CMK (cell line): ENCODE results near the gene FXR2.
"Not testable (repeated sequence)": the region's sequence is repeated elsewhere in the genome, so short reads cannot be mapped to it uniquely, and the experiment has no call there.

Source experiments
- DNase-seq: peaks from one replicate; pipeline ENCODE4 v3.0.0-alpha.2; 2010; ENCODE audit warnings: low read depth

The FXR2 gene

DNA sequence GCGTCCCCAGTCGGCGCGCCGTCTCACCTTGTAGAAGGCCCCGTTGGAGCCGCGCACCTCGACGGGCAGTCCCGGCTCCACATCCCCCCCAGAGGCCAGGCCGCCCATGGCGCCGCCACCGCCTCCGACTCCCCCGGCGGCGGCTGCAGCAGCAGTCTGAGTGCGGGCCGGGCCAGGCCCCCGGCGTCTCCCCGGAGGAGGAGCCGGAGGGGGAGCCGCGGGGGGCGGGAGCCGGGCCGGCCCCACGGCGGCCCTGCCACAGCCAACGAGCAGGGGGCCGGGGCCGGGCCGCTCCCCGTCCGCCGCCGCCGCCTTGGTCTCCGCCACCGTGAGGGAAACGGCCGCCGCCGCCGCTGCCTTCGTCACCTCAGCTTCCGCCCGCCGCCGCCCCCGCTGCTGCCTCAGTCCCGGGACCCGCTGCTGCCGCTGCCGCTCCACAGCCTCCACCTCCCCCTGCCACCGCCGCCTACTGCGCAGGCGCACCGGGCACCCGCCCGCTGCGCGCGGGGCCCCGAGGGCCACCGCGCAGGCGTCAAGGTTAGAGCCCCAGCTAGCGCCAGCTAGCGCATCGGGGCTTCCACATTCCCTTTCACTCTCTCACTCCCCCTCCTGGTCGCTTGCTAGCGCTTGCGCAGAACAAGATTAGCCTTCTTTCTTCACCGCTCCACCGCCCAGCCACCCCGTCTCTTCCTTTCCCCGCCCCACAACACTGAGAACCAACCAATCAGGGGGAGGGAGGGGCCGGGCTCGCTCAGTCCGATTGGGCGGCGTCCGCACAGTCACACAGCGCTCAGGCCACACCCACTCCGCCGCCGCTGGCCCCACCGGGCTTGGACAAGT is at the start of gene FXR2:
TSS of gene FXR2 (minus strand) at position 473 of the 840 bp plus-strand sequence. CDS start at position 108, 365 bp downstream.
- no peak for DNase-seq

DNA sequence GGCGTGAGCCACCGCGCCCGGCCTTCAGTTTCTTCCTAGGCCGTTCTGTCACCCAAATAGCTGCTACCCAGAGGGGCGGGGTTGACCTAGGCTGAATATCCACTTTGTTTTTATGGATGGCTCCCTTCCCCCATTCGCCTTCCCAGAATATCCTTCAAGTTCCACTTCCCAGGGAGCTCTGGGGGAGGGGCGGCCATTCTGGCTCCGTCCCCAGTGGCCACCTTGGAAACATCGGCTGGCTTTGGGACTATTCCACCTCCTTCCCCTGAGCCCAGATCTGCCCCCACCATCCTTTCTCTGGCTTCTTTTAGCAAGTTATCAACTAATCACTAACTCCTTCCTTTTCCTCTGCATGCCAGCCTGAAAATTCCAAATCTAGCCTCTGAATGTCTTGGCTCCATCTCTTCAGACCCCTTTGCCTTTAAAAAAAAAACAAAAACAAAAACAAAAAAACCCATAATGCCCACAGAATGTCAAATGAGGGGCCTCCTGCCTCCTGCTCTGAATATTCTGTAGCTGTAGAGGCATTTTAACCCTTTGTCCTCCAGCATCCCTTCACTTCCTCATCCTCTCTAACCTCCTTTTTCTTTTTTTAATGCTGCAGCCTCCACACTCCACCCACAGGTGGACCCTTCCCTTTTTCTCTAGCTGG is 42.4 kb upstream of the FXR2 start:
- DNase-seq: no peak

DNA sequence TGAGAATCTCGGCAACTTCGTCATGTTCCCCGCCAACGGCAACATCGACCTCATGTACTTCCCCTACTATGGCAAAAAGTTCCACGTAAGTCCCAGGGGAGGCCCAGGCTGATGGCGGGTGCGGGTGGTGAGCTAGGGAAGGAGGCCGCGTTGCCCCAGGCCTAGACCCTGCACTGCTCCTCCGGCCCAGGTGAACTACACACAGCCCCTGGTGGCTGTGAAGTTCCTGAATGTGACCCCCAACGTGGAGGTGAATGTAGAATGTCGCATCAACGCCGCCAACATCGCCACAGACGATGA is 40.8 kb upstream of the FXR2 start:
- no peak for DNase-seq

DNA sequence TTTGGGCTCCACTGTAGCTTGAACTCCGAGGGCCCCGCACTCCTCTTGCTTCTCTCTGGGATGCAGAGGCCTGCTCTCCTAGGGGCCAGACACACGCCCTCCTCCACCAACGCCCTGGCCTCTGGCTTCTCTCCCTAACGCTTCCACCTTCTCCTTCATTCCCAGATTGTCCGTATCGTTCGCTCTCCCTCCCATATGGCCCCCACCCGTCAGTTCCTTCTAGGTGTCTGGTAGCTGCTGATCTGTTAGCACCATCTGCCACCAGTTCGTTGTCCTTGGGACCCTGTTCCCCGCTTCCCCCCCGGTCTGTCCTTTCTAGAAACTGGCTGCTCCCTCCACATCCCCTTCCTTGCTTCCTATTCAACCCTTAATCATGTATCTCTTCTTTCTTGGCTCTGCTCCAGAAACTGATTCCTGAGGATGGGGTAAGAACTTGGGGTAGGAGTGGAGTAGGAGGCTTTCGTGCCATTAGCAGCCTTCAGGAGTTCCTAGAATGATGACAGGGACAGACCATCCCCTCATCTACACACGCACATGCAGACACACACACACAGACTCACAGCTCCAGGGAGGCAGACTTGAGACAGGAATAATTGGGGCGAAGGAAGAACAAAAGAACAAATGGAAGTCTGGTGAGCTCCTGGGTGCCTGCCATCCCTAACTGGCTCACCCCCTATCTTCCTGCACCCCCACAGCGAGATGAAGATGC is 40.3 kb upstream of the FXR2 start:
- DNase-seq: no peak

DNA sequence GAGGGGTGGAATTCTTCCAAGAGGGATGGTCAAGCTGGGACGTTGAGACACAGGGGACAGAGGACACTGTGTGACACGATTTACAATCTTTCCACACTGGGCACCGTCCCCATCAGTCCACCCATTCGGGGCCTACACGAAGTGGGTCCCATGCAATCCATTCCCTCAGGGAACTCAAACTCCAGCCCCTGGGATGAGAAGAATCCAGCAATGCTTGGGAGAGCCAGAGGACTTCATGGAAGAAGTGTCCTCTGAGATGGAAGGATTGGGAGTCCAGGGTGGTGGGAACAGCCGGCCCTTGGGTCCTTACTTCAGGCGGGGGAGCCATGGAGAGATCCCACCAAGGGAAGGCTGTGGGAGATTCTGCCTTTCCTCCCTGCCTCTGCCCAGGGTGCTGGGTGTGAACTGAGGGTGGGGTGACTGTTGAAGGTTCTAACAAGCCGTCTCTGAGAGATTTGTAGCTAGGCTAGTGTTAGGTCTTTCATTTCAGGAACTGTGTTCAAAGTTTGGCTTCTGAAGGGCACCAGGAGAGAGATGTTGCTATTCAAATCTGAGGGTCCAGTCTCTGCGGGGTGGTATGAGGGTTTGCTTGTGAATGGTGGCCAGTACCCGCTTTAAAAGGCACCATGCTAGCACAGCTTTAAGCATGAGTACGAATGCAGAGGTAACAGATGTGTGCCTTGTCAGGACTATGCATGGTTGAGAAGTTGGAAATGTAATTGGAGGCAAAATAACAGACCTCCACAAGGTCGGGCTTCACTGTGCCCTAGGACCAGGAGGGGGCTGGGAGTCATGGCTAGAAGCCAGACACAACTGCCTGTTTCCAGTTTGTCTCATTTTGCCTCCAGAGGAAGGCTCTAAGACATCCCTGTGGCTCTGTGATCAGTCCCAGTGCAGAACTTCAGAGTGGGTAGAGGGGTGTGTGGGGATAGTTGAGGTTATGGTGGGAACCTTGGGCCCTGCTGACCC is 38.0 kb upstream of the FXR2 start:
- DNase-seq: no peak

DNA sequence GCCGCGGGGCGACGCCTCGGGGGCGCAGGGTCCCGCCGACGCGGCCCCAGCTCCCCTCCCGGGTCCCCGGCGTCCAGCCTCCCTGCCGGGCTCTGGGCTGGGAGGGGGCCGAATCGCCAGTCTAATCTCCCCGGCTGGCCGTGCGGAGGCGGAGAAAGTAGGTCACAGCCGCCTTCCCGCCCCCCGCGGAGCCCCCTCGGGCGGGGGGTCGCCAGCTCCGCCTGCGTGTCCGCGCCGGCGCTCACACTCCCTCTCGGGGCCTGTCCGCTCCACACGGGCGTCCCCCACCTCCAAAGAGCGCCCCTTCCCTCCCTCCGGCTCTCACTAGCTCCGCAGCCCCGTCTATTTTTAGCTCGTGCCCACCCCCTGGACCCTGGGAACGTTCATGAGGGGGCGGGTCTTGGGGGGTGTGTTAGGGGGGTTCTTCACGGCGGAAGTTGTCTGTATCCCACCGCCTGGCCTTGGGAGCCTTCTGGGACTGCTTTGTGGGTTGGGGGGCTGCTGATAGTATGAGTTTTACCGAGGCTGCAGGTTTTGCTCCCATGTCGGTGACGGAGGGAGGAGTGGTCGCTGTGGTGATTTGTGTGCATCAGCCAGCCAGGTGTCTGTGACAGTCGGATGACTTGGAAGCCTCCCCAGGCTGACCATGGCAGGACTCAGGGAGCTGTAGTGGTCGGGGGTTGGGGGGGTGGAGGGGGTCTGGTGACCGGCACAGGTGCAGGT is 37.1 kb upstream of the FXR2 start:
- no peak for DNase-seq

DNA sequence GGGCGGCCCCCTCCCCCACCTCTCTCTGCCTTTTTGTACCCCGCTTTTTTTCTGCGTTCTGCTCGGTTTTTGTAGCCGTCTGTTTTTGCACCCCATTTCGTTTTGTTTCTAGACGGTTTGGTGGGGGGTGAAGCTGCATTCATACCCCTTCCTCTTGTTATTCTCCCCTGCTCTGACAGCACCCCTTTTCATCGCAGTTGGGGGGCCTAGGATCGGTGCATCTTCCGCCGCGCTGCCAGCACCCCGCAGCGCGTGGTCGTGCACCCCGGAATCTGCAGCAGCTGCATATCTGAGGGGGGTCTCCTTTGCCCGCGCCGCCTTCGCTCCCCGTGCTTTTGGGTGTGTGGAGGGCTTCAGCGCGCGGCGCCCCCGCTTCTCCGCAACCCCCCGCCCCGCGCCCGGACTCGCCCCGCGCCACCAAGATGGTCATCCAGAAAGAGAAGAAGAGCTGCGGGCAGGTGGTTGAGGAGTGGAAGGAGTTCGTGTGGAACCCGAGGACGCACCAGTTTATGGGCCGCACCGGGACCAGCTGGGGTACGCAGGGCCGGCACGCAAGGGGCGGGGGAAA is 36.5 kb upstream of the FXR2 start:
- no peak for DNase-seq

DNA sequence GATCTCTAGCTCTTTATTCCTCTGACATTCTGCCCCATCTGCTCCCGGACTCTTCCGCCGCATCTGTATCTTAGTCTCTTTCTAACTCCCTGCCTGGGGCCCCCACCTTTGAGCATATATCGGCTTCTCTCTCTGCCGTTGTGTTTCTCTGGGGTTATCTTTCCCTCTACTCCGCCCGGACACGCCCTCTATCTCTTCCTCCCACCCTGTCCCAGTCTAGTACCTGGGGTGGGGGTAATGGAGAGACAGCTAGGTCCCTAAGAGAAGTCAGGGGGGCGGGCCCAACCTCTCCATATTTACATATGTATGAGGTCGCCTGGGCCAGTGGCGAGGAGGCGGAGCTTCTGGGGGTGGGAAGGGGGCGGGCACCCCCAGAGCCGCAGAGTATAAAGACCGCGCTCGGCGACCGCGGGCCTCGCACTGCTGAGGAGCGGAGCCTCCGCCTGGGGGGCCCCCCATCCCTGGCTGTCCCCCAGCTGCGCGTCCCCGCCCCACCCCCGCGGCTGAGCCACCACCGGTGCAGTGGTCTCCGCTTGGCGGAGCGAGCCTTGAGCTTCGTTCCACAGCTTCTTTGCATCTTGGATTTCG is 35.9 kb upstream of the FXR2 start, which contains the start of gene ATP1B2:
TSS of gene ATP1B2 (plus strand) at position 418 of the 588 bp plus-strand sequence. CDS start 593 bp downstream, outside the sequence.
- DNase-seq: no peak

DNA sequence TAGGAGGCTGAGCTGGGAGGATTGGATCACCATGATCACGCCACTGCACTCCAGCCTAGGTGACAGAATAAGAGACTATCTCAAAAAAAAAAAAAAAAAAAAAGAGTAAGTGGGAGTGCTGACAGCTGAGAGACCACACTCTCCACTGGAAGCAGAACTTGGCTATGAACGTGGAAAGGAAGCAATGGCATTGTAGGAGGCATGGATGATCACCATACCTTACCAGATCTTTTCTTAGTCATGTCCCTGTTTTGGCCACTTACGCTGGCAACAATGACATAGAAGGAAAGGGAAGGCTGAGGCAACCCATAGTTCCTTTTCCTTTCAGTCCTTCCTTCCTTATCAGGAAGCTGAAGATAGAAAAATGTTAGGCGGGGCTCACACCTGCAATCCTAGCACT is 32.3 kb upstream of the FXR2 start:
- no peak for DNase-seq

DNA sequence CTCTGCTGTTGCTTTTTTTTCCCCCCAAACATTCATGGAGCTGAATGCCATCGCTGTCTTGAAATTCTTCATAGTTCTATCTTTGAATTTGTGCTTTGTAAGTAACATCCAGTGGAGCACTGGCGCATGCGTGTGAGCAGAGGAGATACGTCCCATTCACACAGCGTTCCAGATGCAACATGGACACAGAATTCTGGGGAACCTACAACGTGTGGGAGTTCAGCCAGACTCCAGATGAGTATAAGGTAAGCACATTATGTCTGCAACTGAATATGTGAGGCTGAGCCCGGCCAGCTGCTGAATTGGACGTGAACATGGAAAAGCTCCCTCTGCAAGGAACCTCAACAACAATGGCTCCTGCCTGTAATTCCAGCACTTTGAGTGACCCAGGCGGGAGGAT is 31.8 kb upstream of the FXR2 start:
- no peak for DNase-seq

DNA sequence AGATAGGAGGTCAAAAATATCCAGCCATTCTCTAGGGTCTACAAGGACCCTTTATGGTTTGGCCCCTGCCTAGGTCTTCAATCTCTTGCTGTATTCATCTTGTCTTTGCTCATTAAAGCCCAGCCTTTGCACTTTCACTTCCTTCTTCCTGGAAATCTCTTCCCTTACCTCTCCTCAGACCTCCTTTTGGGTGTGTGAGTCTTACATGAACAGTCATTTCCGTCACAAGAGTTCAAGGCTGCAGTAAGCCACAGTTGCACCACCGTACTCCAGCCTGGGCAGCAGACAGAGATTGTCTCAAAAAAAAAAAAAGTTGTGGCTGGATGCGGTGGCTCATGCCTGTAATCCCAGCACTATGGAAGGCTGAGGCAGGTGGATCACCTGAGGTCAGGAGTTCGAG is 30.1 kb upstream of the FXR2 start:
- DNase-seq: no peak

DNA sequence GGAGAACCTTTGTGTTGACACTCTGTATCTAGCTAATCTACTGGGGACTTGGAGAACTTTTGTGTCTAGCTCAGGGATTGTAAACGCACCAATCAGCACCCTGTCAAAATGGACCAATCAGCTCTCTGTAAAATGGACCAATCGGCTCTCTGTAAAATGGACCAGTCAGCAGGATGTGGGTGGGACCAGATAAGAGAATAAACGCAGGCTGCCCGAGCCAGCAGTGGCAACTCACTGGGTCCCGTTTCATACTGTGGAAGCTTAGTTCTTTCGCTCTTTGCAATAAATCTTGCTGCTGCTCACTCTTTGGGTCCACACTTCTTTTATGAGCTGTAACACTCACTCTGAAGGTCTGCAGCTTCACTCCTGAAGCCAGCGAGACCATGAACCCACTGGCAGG is 26.9 kb upstream of the FXR2 start:
- DNase-seq: not testable (repeated sequence)

DNA sequence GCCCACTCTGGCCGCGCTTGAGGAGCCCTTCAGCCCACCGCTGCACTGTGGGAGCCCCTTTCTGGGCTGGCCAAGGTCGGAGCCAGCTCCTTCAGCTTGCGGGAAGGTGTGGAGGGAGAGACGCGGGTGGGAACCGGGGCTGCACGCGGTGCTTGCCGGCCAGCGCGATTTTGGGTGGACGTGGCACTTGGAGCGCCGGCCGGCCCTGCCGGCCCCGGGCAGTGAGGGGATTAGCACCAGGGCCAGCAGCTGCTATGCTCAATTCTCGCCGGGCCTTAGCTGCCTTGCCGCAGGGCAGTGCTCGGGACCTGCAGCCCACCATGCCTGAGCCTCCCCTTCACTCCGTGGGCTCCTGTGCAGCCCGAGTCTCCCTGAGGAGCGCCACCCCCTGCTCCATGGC is 26.1 kb upstream of the FXR2 start:
- no peak for DNase-seq

DNA sequence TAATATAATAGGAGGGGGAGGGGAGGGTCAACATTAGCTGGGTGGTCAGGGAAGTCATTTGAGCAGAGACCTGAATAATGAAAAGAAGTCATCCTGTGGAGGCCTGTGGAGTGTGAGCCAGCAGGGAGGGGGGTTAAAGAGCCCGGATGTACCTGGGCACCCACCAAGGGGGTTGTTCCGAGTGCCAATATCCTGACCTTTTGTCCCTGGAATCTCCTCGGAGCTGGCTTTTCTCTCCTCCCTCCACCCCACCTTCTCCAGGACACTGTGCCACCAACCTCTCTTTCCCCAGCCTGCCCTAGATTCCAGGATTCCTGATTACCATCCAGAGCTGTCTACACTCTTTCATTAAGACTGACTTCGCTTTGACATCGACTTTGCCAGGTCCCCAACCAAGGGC is 21.5 kb upstream of the FXR2 start:
- DNase-seq: no peak

DNA sequence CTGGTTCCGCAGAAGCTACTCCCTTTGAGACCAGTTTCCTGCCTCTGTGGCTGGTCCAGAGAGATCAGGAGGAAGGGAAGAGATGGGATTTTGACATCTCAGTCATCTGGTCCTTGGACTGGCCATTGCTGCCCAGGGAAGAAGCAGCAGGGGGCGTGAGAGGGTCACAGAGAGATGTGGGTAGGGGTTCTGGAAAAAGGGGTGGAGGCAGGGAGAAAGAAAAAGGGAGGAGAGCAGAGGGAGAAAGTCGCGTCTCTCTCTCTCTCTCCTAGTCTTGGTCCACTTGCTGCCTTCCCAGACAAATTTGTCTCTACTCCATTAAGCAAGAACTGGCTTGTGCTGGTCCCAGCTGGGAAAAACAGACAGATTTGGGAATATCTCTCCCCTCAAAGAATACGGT is 19.7 kb upstream of the FXR2 start:
- DNase-seq: no peak

DNA sequence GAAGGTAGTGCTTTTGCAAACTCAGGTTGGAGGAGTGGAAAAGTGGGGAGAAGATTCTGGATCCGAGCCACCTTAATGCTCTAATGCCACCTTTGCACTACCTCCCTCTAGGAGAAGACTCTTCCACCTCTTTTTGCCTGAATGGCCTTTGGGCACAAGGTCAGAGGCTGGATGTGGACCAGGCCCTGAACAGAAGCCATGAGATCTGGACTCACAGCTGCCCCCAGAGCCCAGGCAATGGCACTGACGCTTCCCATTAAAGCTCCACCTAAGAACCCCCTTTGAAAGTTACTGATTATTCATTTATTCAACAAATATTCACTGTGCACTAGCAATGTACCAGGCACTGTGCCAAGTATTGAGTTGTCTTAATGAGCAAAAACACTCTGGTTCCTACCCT is 18.4 kb upstream of the FXR2 start:
- no peak for DNase-seq

DNA sequence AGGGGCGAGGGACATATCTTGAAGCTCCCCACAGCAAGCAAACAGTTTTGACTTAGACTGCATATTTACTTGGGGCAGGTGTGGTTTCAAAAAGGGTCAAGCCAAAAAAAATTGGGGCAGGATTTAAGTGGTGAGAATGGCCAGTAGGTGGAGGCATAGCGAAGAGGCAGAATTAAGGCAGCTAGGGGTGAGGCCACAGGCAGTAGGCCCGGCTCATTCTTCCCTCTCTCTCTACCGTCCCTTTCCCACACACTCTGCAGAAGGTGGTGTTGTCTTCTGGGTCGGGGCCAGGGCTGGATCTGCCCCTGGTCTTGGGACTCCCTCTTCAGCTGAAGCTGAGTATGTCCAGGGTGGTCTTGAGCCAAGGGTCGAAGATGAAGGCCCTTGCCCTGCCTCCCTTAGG is 17.8 kb upstream of the FXR2 start:
- DNase-seq: no peak

DNA sequence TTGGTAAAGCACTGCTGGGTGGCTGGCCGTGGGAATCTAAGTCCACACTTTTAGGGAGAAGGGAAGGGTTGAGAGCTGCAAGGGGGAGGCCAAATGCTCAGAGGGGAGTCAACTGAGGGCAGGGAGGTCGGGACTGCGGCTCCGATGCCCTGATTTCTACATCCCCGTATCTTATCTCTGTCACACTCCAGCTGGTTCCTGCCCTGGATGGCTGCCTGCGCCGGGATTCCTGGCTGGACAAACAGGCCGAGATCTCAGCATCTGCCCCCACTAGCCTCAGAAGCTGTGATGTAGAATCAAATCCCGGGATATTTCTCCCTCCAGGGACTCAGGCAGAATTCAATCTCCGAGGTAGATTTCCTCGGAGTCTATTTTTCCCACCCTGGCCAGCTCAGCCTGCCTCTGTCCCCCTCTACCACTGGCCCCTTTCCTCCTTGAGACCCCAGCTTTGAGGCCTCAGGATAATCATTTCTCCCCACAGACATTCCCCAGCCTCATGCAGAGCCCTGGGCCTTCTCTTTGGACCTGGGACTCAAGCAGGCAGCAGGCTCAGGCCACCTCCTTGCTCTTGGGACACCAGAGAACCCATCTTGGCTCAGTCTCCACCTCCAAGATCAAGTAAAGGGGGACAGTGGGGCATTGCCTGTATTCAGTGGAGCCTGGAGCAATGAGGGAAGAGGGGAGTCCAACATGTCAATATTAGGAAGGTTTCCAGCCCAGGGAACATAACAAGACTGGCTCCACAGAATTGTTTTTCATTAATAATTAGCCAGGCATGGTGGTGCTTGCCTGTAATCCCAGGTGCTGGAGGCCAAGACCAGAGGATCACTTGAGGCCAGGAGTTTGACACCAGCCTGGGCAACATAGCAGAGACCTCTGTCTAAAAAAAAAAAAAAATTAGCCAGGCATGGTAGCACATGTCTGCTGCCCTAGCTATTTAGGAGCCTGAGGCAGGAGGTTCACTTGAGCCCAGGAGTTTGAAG is 17.0 kb upstream of the FXR2 start:
- DNase-seq: no peak

DNA sequence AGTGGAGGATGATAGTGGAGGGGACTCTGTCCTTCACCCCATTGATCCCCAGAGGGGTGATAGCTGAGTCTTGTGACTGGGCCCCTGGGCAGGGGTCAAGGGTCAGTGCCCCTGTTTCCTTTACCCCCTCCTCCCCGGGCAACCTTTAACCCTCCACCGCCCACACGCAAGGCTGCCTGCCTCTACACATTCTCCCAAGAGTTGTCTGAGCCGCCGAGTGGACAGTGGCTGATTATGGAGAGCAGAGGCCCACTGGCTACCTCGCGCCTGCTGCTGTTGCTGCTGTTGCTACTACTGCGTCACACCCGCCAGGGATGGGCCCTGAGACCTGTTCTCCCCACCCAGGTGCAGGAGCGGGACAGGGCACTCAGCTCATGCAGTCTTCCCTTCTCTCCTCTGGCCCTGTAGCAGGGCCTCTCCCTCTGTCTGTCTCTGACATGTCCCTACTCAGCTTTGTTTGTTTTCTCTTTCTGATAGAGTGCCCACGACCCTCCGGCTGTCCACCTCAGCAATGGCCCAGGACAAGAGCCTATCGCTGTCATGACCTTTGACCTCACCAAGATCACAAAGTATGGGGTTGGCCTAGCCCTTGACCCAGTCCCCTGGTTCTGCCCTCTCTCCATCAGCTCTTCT is 15.4 kb upstream of the FXR2 start, which contains the start of gene SHBG:
TSS of gene SHBG (plus strand) at position 197 of the 633 bp plus-strand sequence. CDS start at position 235, 38 bp downstream.
- no peak for DNase-seq
